Neural progenitor cell (in vitro differentiated cells): ENCODE measurements around the gene CDKL4. TPM values are rescaled to one million over a fixed set of nuclear protein-coding genes. Genes with fewer than 3 reads are reported as not detected.

Experiments
- DNase-seq: peaks from one replicate; pipeline ENCODE4 v3.0.0-alpha.2; 2016; ENCODE audit warnings: low spot score
- H2AFZ ChIP-seq: fragments of 200-600 bp; sonication (generic); replicated peaks from 2 replicates; pipeline ENCODE4 v1.6.1; 2016; ENCODE audit warnings: antibody characterized with exemption
- H3F3A ChIP-seq: fragments of 200-600 bp; sonication (generic); 2 replicates; pipeline ENCODE4 v1.6.1; 2016; ENCODE audit warnings: antibody characterized with exemption, low read depth
- H3K27ac ChIP-seq: fragments of 200-600 bp; sonication (generic); 2 replicates; pipeline ENCODE4 v1.5.1; 2016; ENCODE audit warnings: mild to moderate bottlenecking
- H3K27me3 ChIP-seq: fragments of 200-600 bp; sonication (generic); 2 replicates; pipeline ENCODE4 v1.6.1; 2016; ENCODE audit warnings: mild to moderate bottlenecking, moderate library complexity
- H3K36me3 ChIP-seq: fragments of 200-600 bp; sonication (generic); 2 replicates; pipeline ENCODE4 v1.5.1; 2016
- H3K4me1 ChIP-seq: fragments of 200-600 bp; sonication (generic); 2 replicates; pipeline ENCODE4 v1.6.1; 2016; ENCODE audit warnings: mixed run types
- H3K4me2 ChIP-seq: fragments of 200-600 bp; sonication (generic); 2 replicates; pipeline ENCODE4 v1.6.1; 2016
- H3K4me3 ChIP-seq: fragments of 200-600 bp; sonication (generic); 2 replicates; pipeline ENCODE4 v1.5.1; 2016
- H3K79me2 ChIP-seq: fragments of 200-600 bp; sonication (generic); 2 replicates; pipeline ENCODE4 v1.6.1; 2016; ENCODE audit warnings: low read depth
- H3K9ac ChIP-seq: fragments of 200-600 bp; sonication (generic); 2 replicates; pipeline ENCODE4 v1.6.1; 2016
- H3K9me3 ChIP-seq: fragments of 200-600 bp; sonication (generic); 2 replicates; pipeline ENCODE4 v1.5.1; 2016; ENCODE audit warnings: low read depth
- H4K20me1 ChIP-seq: fragments of 200-600 bp; sonication (generic); 2 replicates; pipeline ENCODE4 v1.6.1; 2016; ENCODE audit warnings: low read depth
- H3K27ac Mint-ChIP-seq: 3 replicates; pipeline ENCODE4 v1.8.0; 2021; ENCODE audit warnings: mixed read lengths
- H3K27me3 Mint-ChIP-seq: 2 replicates; pipeline ENCODE4 v1.8.0; 2022; ENCODE audit warnings: low read depth, mild to moderate bottlenecking, inconsistent platforms, moderate library complexity, mixed read lengths; ENCODE audit not compliant: insufficient read depth
- H3K36me3 Mint-ChIP-seq: 3 replicates; pipeline ENCODE4 v1.8.0; 2021; ENCODE audit warnings: mixed read lengths
- H3K4me1 Mint-ChIP-seq: 3 replicates; pipeline ENCODE4 v1.8.0; 2021; ENCODE audit warnings: mixed read lengths
- H3K4me3 Mint-ChIP-seq: 3 replicates; pipeline ENCODE4 v1.8.0; 2021; ENCODE audit warnings: mild to moderate bottlenecking, moderate library complexity, mixed read lengths
- H3K9me3 Mint-ChIP-seq: 3 replicates; pipeline ENCODE4 v1.8.0; 2020; ENCODE audit warnings: mixed read lengths
- CTCF ChIP-seq: fragments of 200-600 bp; sonication (generic); IDR thresholded peaks from 2 replicates; pipeline ENCODE4 v1.5.1; 2017; ENCODE audit warnings: antibody characterized with exemption, mild to moderate bottlenecking
- EZH2 ChIP-seq: fragments of 200-600 bp; sonication (generic); IDR thresholded peaks from 2 replicates; pipeline ENCODE4 v1.6.1; 2017; ENCODE audit warnings: antibody characterized with exemption, mild to moderate bottlenecking, moderate library complexity
- EZH2phosphoT487 ChIP-seq: fragments of 200-600 bp; sonication (generic); IDR thresholded peaks from 2 replicates; pipeline ENCODE4 v1.6.1; 2017; ENCODE audit warnings: antibody characterized with exemption
- total RNA-seq: library from RNA; depleted of rRNA; stranded (reverse); fragments of >200 nt; gene quantifications from 2 replicates; pipeline ENCODE4 v1.2.3, GENCODE V29; 2015; ENCODE audit warnings: low replicate concordance

CDKL4 gene
- total RNA-seq, 1 donor from 2014 or later: not detected

- no peak overlapping the region for H3K27ac ChIP-seq
- no peaks in the 10 kb centered on the region for H3K79me2 ChIP-seq
- H3K4me3 ChIP-seq: no peak overlapping the region
- no peaks in the 10 kb centered on the region for H3K36me3 Mint-ChIP-seq
- H3K27me3 ChIP-seq: no peaks in the 10 kb centered on the region
- H3F3A ChIP-seq: peaks cover 5% of the 10 kb centered on the region
- no peak overlapping the region for H3K4me2 ChIP-seq
- no peaks in the 10 kb centered on the region for H3K9me3 Mint-ChIP-seq
- TF ChIP-seq CTCF (no peak), EZH2phosphoT487 (no peak), EZH2 (no peak)
- H3K9ac ChIP-seq: no peak overlapping the region
- no peak overlapping the region for H2AFZ ChIP-seq
- H3K4me1 Mint-ChIP-seq: no peaks in the 10 kb centered on the region
- no peaks in the 10 kb centered on the region for H4K20me1 ChIP-seq
- peaks cover 9% of the 10 kb centered on the region for H3K4me1 ChIP-seq
- H3K9me3 ChIP-seq: no peaks in the 10 kb centered on the region
- H3K27me3 Mint-ChIP-seq: no peaks in the 10 kb centered on the region
- H3K36me3 ChIP-seq: no peaks in the 10 kb centered on the region
- DNase-seq: no peak
- H3K27ac Mint-ChIP-seq: no peak overlapping the region
- no peak overlapping the region for H3K4me3 Mint-ChIP-seq
Measured at GRCh38 chr2:39220136-39220535, 23.6 kb downstream of the CDKL4 start.

- no peak overlapping the region for H3K27ac Mint-ChIP-seq
- Histone ChIP-seq H2AFZ (no peak overlapping the region), H3K4me3 (no peak overlapping the region), H3K9me3 (no peaks in the 10 kb centered on the region), H3K9ac (no peak overlapping the region), H3F3A (peaks cover 5% of the 10 kb centered on the region), H3K27me3 (no peaks in the 10 kb centered on the region), H4K20me1 (no peaks in the 10 kb centered on the region), H3K4me2 (no peak overlapping the region), H3K36me3 (no peaks in the 10 kb centered on the region), H3K4me1 (peaks cover 9% of the 10 kb centered on the region), H3K27ac (no peak overlapping the region), H3K79me2 (no peaks in the 10 kb centered on the region)
- no peaks in the 10 kb centered on the region for H3K36me3 Mint-ChIP-seq
- no peaks in the 10 kb centered on the region for H3K27me3 Mint-ChIP-seq
- H3K4me1 Mint-ChIP-seq: no peaks in the 10 kb centered on the region
- no peaks in the 10 kb centered on the region for H3K9me3 Mint-ChIP-seq
- no peak for TF ChIP-seq EZH2phosphoT487
- TF ChIP-seq EZH2: no peak
- TF ChIP-seq CTCF: no peak
- H3K4me3 Mint-ChIP-seq: no peak overlapping the region
- no peak for DNase-seq
Measured at GRCh38 chr2:39218391-39218790, 25.4 kb downstream of the CDKL4 start.

DNA sequence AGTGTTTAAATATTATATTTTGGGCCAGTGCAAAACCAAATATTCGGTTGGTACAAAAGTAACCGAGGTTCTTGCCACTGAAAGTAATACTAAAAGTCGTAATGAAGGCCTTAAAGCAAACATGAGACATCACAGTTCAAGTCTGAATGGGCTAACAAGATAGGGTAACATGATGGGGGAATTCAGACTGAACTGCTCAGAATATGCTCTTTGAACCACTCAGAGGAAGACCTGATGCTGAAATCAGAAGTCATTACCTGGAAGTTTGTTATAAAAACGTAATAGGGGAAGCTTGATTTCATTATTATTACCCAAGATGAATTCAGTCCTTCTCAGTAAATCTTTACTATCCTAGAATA, 26.6 kb downstream of the CDKL4 start:
- no peak for TF ChIP-seq EZH2
- no peak for TF ChIP-seq EZH2phosphoT487
- TF ChIP-seq CTCF: no peak
- Mint-ChIP-seq H3K36me3 (no peaks in the 10 kb centered on the region), H3K27ac (no peak overlapping the region), H3K27me3 (no peaks in the 10 kb centered on the region), H3K9me3 (no peaks in the 10 kb centered on the region), H3K4me3 (no peak overlapping the region), H3K4me1 (no peaks in the 10 kb centered on the region)
- Histone ChIP-seq H3K9me3 (no peaks in the 10 kb centered on the region), H2AFZ (no peak overlapping the region), H3K4me1 (peaks cover 9% of the 10 kb centered on the region), H3K27me3 (no peaks in the 10 kb centered on the region), H3K4me3 (no peak overlapping the region), H3K27ac (no peak overlapping the region), H3K79me2 (no peaks in the 10 kb centered on the region), H3K36me3 (no peaks in the 10 kb centered on the region), H4K20me1 (no peaks in the 10 kb centered on the region), H3K9ac (no peak overlapping the region), H3F3A (peaks cover 5% of the 10 kb centered on the region), H3K4me2 (no peak overlapping the region)
- DNase-seq: no peak
